GM18909 (cell line): ENCODE measurements around the gene TMEM123.
"Not testable (repeated sequence)": the region's sequence is repeated elsewhere in the genome, so short reads cannot be mapped to it uniquely, and the experiment has no call there.

Source experiments
- ATAC-seq: cut with Tn5 transposase; IDR thresholded peaks from one replicate; pipeline ENCODE4 v1.9.1; 2021; ENCODE audit warnings: mild to moderate bottlenecking; ENCODE audit not compliant: unreplicated experiment, poor library complexity

Gene TMEM123

DNA sequence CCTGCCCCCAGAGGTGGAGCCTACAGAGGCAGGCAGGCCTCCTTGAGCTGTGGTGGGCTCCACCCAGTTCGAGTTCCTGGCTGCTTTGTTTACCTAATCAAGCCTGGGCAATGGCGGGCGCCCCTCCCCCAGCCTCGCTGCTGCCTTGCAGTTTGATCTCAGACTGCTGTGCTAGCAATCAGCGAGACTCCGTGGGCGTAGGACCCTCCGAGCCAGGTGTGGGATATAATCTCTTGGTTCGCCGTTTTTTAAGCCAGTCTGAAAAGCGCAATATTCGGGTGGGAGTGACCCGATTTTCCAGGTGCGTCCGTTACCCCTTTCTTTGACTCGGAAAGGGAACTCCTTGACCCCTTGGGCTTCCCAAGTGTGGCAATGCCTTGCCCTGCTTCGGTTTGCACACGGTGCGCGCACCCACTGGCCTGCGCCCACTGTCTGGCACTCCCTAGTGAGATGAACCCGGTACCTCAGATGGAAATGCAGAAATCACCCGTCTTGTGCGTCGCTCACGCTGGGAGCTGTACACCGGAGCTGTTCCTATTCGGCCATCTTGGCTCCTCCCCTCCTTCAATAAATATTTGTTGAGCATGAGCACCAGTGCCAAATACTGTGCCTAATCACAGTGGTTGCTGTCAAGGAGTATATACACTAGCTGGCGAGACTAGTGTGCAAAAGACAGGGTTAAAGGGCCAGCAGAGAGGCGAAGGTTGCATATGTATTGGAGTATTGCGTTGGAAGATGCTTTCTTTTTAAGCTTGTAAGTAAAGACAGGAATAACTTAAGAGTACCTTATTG is 77.7 kb downstream of the TMEM123 start:
- not testable (repeated sequence) for ATAC-seq

- peak; percentile 100 for ATAC-seq
Measured at GRCh38 chr11:102368472-102368871, 84.1 kb downstream of the TMEM123 start.

- ATAC-seq: no peak
Measured at GRCh38 chr11:102367364-102367763, 85.2 kb downstream of the TMEM123 start.

GRCh38 chr11:102364991-102365390 is 87.6 kb downstream of the TMEM123 start:
- ATAC-seq: no peak

- ATAC-seq: peak; percentile 99
Measured at GRCh38 chr11:102361086-102362031, 91.2 kb downstream of the TMEM123 start.

GRCh38 chr11:102360681-102361080 is 91.9 kb downstream of the TMEM123 start:
- ATAC-seq: no peak

- no peak for ATAC-seq
Measured at GRCh38 chr11:102359372-102359771, 93.2 kb downstream of the TMEM123 start.

DNA sequence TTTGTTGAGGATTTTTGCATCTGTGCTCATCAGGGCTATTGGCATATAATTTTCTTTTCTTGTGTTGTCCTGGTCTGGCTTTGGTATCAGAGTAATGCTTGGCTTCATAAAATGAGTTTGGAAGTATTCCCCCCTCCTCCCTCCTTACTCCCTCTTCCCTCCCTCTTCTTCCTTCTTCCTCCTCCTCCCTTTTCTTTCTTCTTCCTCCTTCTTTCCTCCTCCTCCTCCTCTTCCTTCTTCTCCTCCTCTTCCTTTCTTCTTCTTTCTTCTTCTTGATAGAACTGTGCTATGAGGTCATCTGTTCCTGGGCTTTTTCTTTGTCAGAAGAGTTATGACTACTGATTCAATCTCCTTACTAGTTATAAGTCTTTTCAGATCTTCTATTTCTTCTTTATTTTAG is 95.4 kb downstream of the TMEM123 start:
- ATAC-seq: no peak

GRCh38 chr11:102347462-102348370 is 104.8 kb downstream of the TMEM123 start:
- peak; percentile 18 for ATAC-seq

- ATAC-seq: peak; percentile 93
Measured at GRCh38 chr11:102346748-102347461, 105.7 kb downstream of the TMEM123 start, which contains the start of gene BIRC2. BIRC2 (plus strand) TSS chr11:102347214; CDS start chr11:102349855, 2,641 bp downstream.

- ATAC-seq: no peak
Measured at GRCh38 chr11:102346456-102346747, 106.2 kb downstream of the TMEM123 start.
